IPS-20b (cell line): ENCODE data around the gene MED25.

Source experiments
- H3K27ac ChIP-seq: one replicate; pipeline ENCODE4 v1.5.1; 2013; ENCODE audit warnings: low read length
- H3K27me3 ChIP-seq: 2 replicates; pipeline ENCODE4 v1.6.1; 2013; ENCODE audit warnings: mild to moderate bottlenecking, low read length, inconsistent platforms; ENCODE audit not compliant: insufficient read depth
- H3K36me3 ChIP-seq: 2 replicates; pipeline ENCODE4 v1.6.1; 2013; ENCODE audit warnings: low read depth, mild to moderate bottlenecking, inconsistent platforms, low read length, moderate library complexity; ENCODE audit not compliant: insufficient read depth
- H3K4me1 ChIP-seq: 2 replicates; pipeline ENCODE4 v1.6.1; 2013; ENCODE audit warnings: mild to moderate bottlenecking, control low read depth, inconsistent platforms, low read length, moderate library complexity; ENCODE audit not compliant: insufficient read depth
- H3K4me3 ChIP-seq: 2 replicates; pipeline ENCODE4 v1.5.1; 2013; ENCODE audit warnings: mild to moderate bottlenecking, low read length, inconsistent platforms
- H3K9ac ChIP-seq: 2 replicates; pipeline ENCODE4 v1.6.1; 2013; ENCODE audit warnings: low read depth, mild to moderate bottlenecking, inconsistent platforms, low read length, moderate library complexity
- H3K9me3 ChIP-seq: 2 replicates; pipeline ENCODE4 v1.6.1; 2013; ENCODE audit warnings: mild to moderate bottlenecking, low read depth, low read length, inconsistent platforms; ENCODE audit not compliant: insufficient read depth

MED25 gene

GRCh38 chr19:49863254-49863934 lies 45.3 kb downstream of the MED25 start:
- no peak overlapping the region for H3K27ac ChIP-seq
- H3K27me3 ChIP-seq, result no peaks in the 10 kb centered on the region
- H3K9me3 ChIP-seq, result no peaks in the 10 kb centered on the region
- H3K4me1 ChIP-seq, result peaks cover 5% of the 10 kb centered on the region; the same call in 1 of the 2 replicates
- no peak overlapping the region for H3K9ac ChIP-seq
- peaks cover 58% of the 10 kb centered on the region for H3K36me3 ChIP-seq
- H3K4me3 ChIP-seq, result no peak overlapping the region

GRCh38 chr19:49863935-49864320 lies 45.8 kb downstream of the MED25 start:
- Histone ChIP-seq H3K9ac (no peak overlapping the region), H3K36me3 (peaks cover 53% of the 10 kb centered on the region), H3K4me1 (peaks cover 5% of the 10 kb centered on the region; the same call in 1 of the 2 replicates), H3K27me3 (no peaks in the 10 kb centered on the region), H3K27ac (no peak overlapping the region), H3K9me3 (no peaks in the 10 kb centered on the region), H3K4me3 (no peak overlapping the region)

GRCh38 chr19:49864890-49865289 lies 46.8 kb downstream of the MED25 start:
- H3K9me3 ChIP-seq, result no peaks in the 10 kb centered on the region
- peaks cover 5% of the 10 kb centered on the region; the same call in 1 of the 2 replicates for H3K4me1 ChIP-seq
- peaks cover 43% of the 10 kb centered on the region for H3K36me3 ChIP-seq
- H3K4me3 ChIP-seq, result no peak overlapping the region
- H3K27ac ChIP-seq, result no peak overlapping the region
- H3K9ac ChIP-seq, result no peak overlapping the region
- H3K27me3 ChIP-seq, result no peaks in the 10 kb centered on the region

GRCh38 chr19:49866933-49867782 lies 49.1 kb downstream of the MED25 start, which contains the start of gene PNKP:
PNKP (minus strand) TSS chr19:49867576; CDS start chr19:49867204, 372 bp downstream.
- H3K4me1 ChIP-seq, result peaks cover 5% of the 10 kb centered on the region; the same call in 1 of the 2 replicates
- no peaks in the 10 kb centered on the region for H3K27me3 ChIP-seq
- peak within 1 kb of the TSS; percentile 94 for H3K4me3 ChIP-seq
- H3K36me3 ChIP-seq, result peaks cover 28% of the 10 kb centered on the region
- peak within 1 kb of the TSS; percentile 55 for H3K27ac ChIP-seq
- no peaks in the 10 kb centered on the region for H3K9me3 ChIP-seq
- H3K9ac ChIP-seq, result peak within 1 kb of the TSS; percentile 93

GRCh38 chr19:49869009-49869483 lies 51.0 kb downstream of the MED25 start:
- Histone ChIP-seq H3K4me1 (peaks cover 5% of the 10 kb centered on the region; the same call in 1 of the 2 replicates), H3K9me3 (no peaks in the 10 kb centered on the region), H3K27ac (no peak overlapping the region), H3K27me3 (no peaks in the 10 kb centered on the region), H3K4me3 (peak overlapping the region; percentile 61), H3K9ac (peak overlapping the region; percentile 45; the same call in 1 of the 2 replicates), H3K36me3 (peaks cover 16% of the 10 kb centered on the region)

- H3K27me3 ChIP-seq, result no peaks in the 10 kb centered on the region
- peaks cover 5% of the 10 kb centered on the region; the same call in 1 of the 2 replicates for H3K4me1 ChIP-seq
- peak overlapping the region; percentile 73; the same call in 1 of the 2 replicates for H3K9ac ChIP-seq
- peak overlapping the region; percentile 16 for H3K27ac ChIP-seq
- H3K36me3 ChIP-seq, result peaks cover 10% of the 10 kb centered on the region
- peak overlapping the region; percentile 67 for H3K4me3 ChIP-seq
- no peaks in the 10 kb centered on the region for H3K9me3 ChIP-seq
These were observed 51.6 kb downstream of the MED25 start for GRCh38 chr19:49869484-49870308.

- H3K36me3 ChIP-seq, result peaks cover 5% of the 10 kb centered on the region; the same call in 1 of the 2 replicates
- H3K27ac ChIP-seq, result peak overlapping the region; percentile 16
- H3K4me1 ChIP-seq, result peaks cover 5% of the 10 kb centered on the region; the same call in 1 of the 2 replicates
- no peaks in the 10 kb centered on the region for H3K9me3 ChIP-seq
- no peaks in the 10 kb centered on the region for H3K27me3 ChIP-seq
- H3K9ac ChIP-seq, result peak overlapping the region; percentile 73; the same call in 1 of the 2 replicates
- H3K4me3 ChIP-seq, result peak overlapping the region; percentile 67
These were observed 52.3 kb downstream of the MED25 start for GRCh38 chr19:49870309-49870901.

GRCh38 chr19:49871349-49871985 lies 53.4 kb downstream of the MED25 start:
- Histone ChIP-seq H3K27ac (no peak overlapping the region), H3K4me1 (no peaks in the 10 kb centered on the region; the same call in 1 of the 2 replicates), H3K36me3 (peaks cover 5% of the 10 kb centered on the region; the same call in 1 of the 2 replicates), H3K27me3 (no peaks in the 10 kb centered on the region), H3K4me3 (no peak overlapping the region), H3K9ac (no peak overlapping the region), H3K9me3 (no peaks in the 10 kb centered on the region)

GRCh38 chr19:49872245-49873128 lies 54.4 kb downstream of the MED25 start:
- Histone ChIP-seq H3K4me3 (no peak overlapping the region), H3K27me3 (no peaks in the 10 kb centered on the region), H3K27ac (no peak overlapping the region), H3K9ac (no peak overlapping the region), H3K36me3 (peaks cover 5% of the 10 kb centered on the region; the same call in 1 of the 2 replicates), H3K9me3 (no peaks in the 10 kb centered on the region), H3K4me1 (no peaks in the 10 kb centered on the region; the same call in 1 of the 2 replicates)

- Histone ChIP-seq H3K4me3 (no peak overlapping the region), H3K9me3 (no peaks in the 10 kb centered on the region), H3K4me1 (no peaks in the 10 kb centered on the region; the same call in 1 of the 2 replicates), H3K27ac (no peak overlapping the region), H3K9ac (no peak overlapping the region), H3K36me3 (peaks cover 5% of the 10 kb centered on the region; the same call in 1 of the 2 replicates), H3K27me3 (no peaks in the 10 kb centered on the region)
These were observed 55.0 kb downstream of the MED25 start for GRCh38 chr19:49873129-49873521.
